ENCODE data around the gene SLX9.
"Not testable (repeated sequence)": the region's sequence is repeated elsewhere in the genome, so short reads cannot be mapped to it uniquely, and the experiment has no call there.

The SLX9 gene

GRCh38 chr21:45022736-45023135 is 82.9 kb downstream of the SLX9 start:
- no peak for DNase-seq

DNA sequence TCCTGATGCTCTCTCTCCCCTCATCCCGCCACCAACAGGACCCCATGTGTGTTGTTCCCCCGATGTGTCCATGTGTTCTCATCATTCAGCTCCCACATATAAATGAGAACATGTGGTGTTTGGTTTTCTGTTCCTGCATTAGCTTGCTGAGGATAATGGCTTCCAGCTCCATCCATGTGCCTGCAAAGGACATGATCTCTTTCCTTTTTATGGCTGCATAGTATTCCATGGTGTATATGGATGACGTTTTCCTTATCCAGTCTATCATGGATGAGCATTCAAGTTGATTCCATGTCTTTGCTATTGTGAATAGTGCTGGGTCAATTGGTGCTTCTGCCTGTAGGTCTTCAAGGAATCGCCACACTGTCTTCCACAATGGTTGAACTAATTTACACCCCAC is 84.7 kb downstream of the SLX9 start:
- not testable (repeated sequence) for DNase-seq

DNA sequence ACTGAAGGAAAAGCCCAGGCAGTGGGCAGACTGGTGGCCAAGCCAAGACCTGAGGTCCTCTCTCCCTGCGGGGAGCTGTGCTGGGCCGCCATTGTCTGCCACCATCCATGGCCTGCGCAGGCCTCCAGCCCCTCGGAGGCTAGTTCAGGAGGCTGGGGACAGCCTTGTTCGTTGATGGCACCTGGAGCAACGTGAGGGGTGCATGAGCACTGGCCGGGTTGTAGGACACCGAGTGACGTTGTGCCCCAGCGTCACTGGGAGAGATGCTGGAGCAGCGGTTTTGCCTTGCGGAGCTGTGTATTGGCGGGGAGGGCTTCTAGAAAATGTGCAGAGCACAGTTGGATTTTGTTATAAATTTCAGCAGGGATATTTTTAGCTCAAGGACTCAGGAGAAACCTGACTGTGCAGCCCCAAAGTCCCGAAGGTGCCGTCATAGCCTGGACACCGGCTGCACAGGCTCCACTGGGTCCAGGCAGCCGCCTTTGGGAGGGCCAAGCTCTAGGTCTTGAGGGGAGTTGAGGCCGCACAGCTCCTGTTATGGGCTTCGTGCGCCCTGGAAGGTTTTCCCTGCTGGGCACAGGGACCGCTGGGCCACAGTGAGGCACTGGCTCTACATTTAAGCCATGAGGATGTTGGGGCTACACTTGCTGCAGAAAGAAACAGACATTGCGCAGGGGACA is 86.4 kb downstream of the SLX9 start:
- DNase-seq, result no peak

All from stimulated activated CD4-positive, alpha-beta T cell treated with anti-CD3 and anti-CD28 coated beads, Interleukin-2, amount 100 ng/mL, for 48 hours (primary cell).